ENCODE measurements around the gene ZSCAN9. TPM values are rescaled to one million over a fixed set of nuclear protein-coding genes. Genes with fewer than 3 reads are reported as not detected.

ZSCAN9 gene
- total RNA-seq, 1 experiment from 2014 or later = 25.8 TPM

- no peak overlapping the region for H3K27ac Mint-ChIP-seq (ENCODE audit: unreplicated experiment)
Observed at GRCh38 chr6:28200020-28200419, 25.1 kb upstream of the ZSCAN9 start.

GRCh38 chr6:28203201-28203600, 21.9 kb upstream of the ZSCAN9 start:
- no TSS peak for BruUV-seq (replicated peaks)
- Mint-ChIP-seq H3K27me3 (ENCODE audit: unreplicated experiment) (no peaks in the 10 kb centered on the region), H3K4me3 (ENCODE audit: low read depth, unreplicated experiment) (no peak overlapping the region), H3K4me1 (ENCODE audit: low read depth, unreplicated experiment) (no peaks in the 10 kb centered on the region), H3K36me3 (ENCODE audit: insufficient read depth, unreplicated experiment) (no peaks in the 10 kb centered on the region), H3K27ac (ENCODE audit: unreplicated experiment) (no peak overlapping the region), H3K9me3 (ENCODE audit: low read depth, unreplicated experiment) (peaks cover 6% of the 10 kb centered on the region)
- TF ChIP-seq CTCF (IDR thresholded peaks at IDR 0.05; ENCODE audit: unreplicated experiment) = no peak
- intact Hi-C loops (cut with micrococcal nuclease; ENCODE audit: unreplicated experiment) = no loop called here
- no peak for DNase-seq
- CTCF ChIA-PET = no interaction called here

More at GRCh38 chr6:28200020-28200419, 25.1 kb upstream of the ZSCAN9 start:
- intact Hi-C loops (cut with micrococcal nuclease; ENCODE audit: unreplicated experiment) = no loop called here
- no peak overlapping the region for H3K4me3 Mint-ChIP-seq (ENCODE audit: low read depth, unreplicated experiment)
- BruUV-seq (replicated peaks) = no TSS peak
- no peak for TF ChIP-seq CTCF (IDR thresholded peaks at IDR 0.05; ENCODE audit: unreplicated experiment)
- CTCF ChIA-PET = no interaction called here
- no peaks in the 10 kb centered on the region for H3K36me3 Mint-ChIP-seq (ENCODE audit: insufficient read depth, unreplicated experiment)
- no peak for DNase-seq
- H3K27me3 Mint-ChIP-seq (ENCODE audit: unreplicated experiment) = no peaks in the 10 kb centered on the region
- no peaks in the 10 kb centered on the region for H3K4me1 Mint-ChIP-seq (ENCODE audit: low read depth, unreplicated experiment)
- peaks cover 9% of the 10 kb centered on the region for H3K9me3 Mint-ChIP-seq (ENCODE audit: low read depth, unreplicated experiment)

- CTCF ChIA-PET = no interaction called here
- Mint-ChIP-seq H3K9me3 (ENCODE audit: low read depth, unreplicated experiment) (no peaks in the 10 kb centered on the region), H3K4me1 (ENCODE audit: low read depth, unreplicated experiment) (no peaks in the 10 kb centered on the region), H3K36me3 (ENCODE audit: insufficient read depth, unreplicated experiment) (no peaks in the 10 kb centered on the region), H3K27me3 (ENCODE audit: unreplicated experiment) (no peaks in the 10 kb centered on the region), H3K4me3 (ENCODE audit: low read depth, unreplicated experiment) (no peak overlapping the region), H3K27ac (ENCODE audit: unreplicated experiment) (no peak overlapping the region)
- TF ChIP-seq CTCF (IDR thresholded peaks at IDR 0.05; ENCODE audit: unreplicated experiment) = no peak
- no peak for DNase-seq
- BruUV-seq (replicated peaks) = no TSS peak
- intact Hi-C loops (cut with micrococcal nuclease; ENCODE audit: unreplicated experiment) = no loop called here
Observed at GRCh38 chr6:28205879-28206278, 19.2 kb upstream of the ZSCAN9 start.

GRCh38 chr6:28206527-28206926, 18.5 kb upstream of the ZSCAN9 start:
- H3K36me3 Mint-ChIP-seq (ENCODE audit: insufficient read depth, unreplicated experiment) = no peaks in the 10 kb centered on the region
- H3K4me1 Mint-ChIP-seq (ENCODE audit: low read depth, unreplicated experiment) = peaks cover 2% of the 10 kb centered on the region
- H3K27me3 Mint-ChIP-seq (ENCODE audit: unreplicated experiment) = no peaks in the 10 kb centered on the region
- no TSS peak for BruUV-seq (replicated peaks)
- no peak overlapping the region for H3K27ac Mint-ChIP-seq (ENCODE audit: unreplicated experiment)
- DNase-seq = no peak
- no peaks in the 10 kb centered on the region for H3K9me3 Mint-ChIP-seq (ENCODE audit: low read depth, unreplicated experiment)
- CTCF ChIA-PET = no interaction called here
- H3K4me3 Mint-ChIP-seq (ENCODE audit: low read depth, unreplicated experiment) = no peak overlapping the region
- TF ChIP-seq CTCF (IDR thresholded peaks at IDR 0.05; ENCODE audit: unreplicated experiment) = no peak
- intact Hi-C loops (cut with micrococcal nuclease; ENCODE audit: unreplicated experiment) = no loop called here
